Measurements from ENCODE around the gene RAB3C.

The RAB3C gene

GRCh38 chr5:58849223-58849622, 266.3 kb downstream of the RAB3C start:
- TF ChIP-seq, protein P1, sequence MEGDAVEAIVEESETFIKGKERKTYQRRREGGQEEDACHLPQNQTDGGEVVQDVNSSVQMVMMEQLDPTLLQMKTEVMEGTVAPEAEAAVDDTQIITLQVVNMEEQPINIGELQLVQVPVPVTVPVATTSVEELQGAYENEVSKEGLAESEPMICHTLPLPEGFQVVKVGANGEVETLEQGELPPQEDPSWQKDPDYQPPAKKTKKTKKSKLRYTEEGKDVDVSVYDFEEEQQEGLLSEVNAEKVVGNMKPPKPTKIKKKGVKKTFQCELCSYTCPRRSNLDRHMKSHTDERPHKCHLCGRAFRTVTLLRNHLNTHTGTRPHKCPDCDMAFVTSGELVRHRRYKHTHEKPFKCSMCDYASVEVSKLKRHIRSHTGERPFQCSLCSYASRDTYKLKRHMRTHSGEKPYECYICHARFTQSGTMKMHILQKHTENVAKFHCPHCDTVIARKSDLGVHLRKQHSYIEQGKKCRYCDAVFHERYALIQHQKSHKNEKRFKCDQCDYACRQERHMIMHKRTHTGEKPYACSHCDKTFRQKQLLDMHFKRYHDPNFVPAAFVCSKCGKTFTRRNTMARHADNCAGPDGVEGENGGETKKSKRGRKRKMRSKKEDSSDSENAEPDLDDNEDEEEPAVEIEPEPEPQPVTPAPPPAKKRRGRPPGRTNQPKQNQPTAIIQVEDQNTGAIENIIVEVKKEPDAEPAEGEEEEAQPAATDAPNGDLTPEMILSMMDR (IDR thresholded peaks at IDR 0.05; ENCODE audit: unreplicated experiment in 3 of 3) = no peak
- Mint-ChIP-seq H3K36me3 (ENCODE audit: low read depth) (no peaks in the 10 kb centered on the region), H3K27me3 (ENCODE audit: low read depth) (peaks cover 3% of the 10 kb centered on the region), H3K9me3 (no peaks in the 10 kb centered on the region), H3K4me3 (no peak overlapping the region), H3K27ac (peak overlapping the region; percentile 9 to 48 (median 38)), H3K4me1 (peaks cover 41% of the 10 kb centered on the region)

GRCh38 chr5:58849921-58850667, 267.2 kb downstream of the RAB3C start:
- TF ChIP-seq, protein P1 (IDR thresholded peaks at IDR 0.05; ENCODE audit: unreplicated experiment in 3 of 3) = peak; percentile 60 to 70 (median 68)
- peaks cover 39% of the 10 kb centered on the region for H3K4me1 Mint-ChIP-seq
- H3K4me3 Mint-ChIP-seq = no peak overlapping the region

GRCh38 chr5:58851153-58851552, 268.3 kb downstream of the RAB3C start:
- no peaks in the 10 kb centered on the region for H3K36me3 Mint-ChIP-seq (ENCODE audit: low read depth)
- no peaks in the 10 kb centered on the region for H3K9me3 Mint-ChIP-seq
- no peak overlapping the region for H3K4me3 Mint-ChIP-seq
- no peak overlapping the region for H3K27ac Mint-ChIP-seq
- TF ChIP-seq, protein P1 (IDR thresholded peaks at IDR 0.05; ENCODE audit: unreplicated experiment in 3 of 3) = no peak
- H3K27me3 Mint-ChIP-seq (ENCODE audit: low read depth) = peaks cover 3% of the 10 kb centered on the region
- peaks cover 42% of the 10 kb centered on the region for H3K4me1 Mint-ChIP-seq

More at GRCh38 chr5:58849921-58850667, 267.2 kb downstream of the RAB3C start:
- Mint-ChIP-seq H3K27ac (peak overlapping the region; percentile 9 to 38 (median 33)), H3K36me3 (ENCODE audit: low read depth) (no peaks in the 10 kb centered on the region), H3K9me3 (no peaks in the 10 kb centered on the region), H3K27me3 (ENCODE audit: low read depth) (peaks cover 3% of the 10 kb centered on the region)

DNA sequence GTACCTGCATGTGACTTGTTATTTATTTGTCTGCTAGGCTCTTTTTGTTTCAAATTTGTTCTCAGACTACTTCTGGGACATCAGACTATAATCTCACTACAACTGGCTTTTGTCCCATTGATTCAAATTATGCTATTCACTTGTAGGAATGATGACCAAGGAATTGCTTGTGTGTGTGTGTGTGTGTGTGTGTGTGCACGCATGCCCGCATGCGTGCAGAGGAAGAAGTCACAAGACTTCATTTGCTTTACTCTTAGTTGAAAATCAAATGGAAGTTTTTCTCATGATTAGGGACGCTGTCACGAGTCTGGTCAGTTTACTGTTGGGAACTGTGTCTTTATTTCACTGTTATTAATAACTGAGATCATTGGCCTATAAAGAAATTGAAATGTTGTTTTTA, 268.7 kb downstream of the RAB3C start:
- TF ChIP-seq, protein P1 (IDR thresholded peaks at IDR 0.05; ENCODE audit: unreplicated experiment in 3 of 3) = no peak
- Mint-ChIP-seq H3K4me3 (no peak overlapping the region), H3K36me3 (ENCODE audit: low read depth) (no peaks in the 10 kb centered on the region), H3K27ac (peak overlapping the region in 1 of 3 experiments; percentile 39), H3K27me3 (ENCODE audit: low read depth) (peaks cover 3% of the 10 kb centered on the region), H3K4me1 (peaks cover 43% of the 10 kb centered on the region), H3K9me3 (no peaks in the 10 kb centered on the region)

GRCh38 chr5:58852566-58852965, 269.7 kb downstream of the RAB3C start:
- TF ChIP-seq, protein P1 (IDR thresholded peaks at IDR 0.05; ENCODE audit: unreplicated experiment in 3 of 3) = no peak
- H3K9me3 Mint-ChIP-seq = no peaks in the 10 kb centered on the region

GRCh38 chr5:58854441-58854840, 271.6 kb downstream of the RAB3C start:
- no peaks in the 10 kb centered on the region for H3K36me3 Mint-ChIP-seq (ENCODE audit: low read depth)
- H3K4me3 Mint-ChIP-seq = no peak overlapping the region
- H3K27ac Mint-ChIP-seq = peak overlapping the region in 1 of 3 experiments; percentile 51
- peaks cover 39% of the 10 kb centered on the region for H3K4me1 Mint-ChIP-seq
- TF ChIP-seq, protein P1 (IDR thresholded peaks at IDR 0.05; ENCODE audit: unreplicated experiment in 3 of 3) = no peak
- H3K27me3 Mint-ChIP-seq (ENCODE audit: low read depth) = peaks cover 8% of the 10 kb centered on the region
- no peaks in the 10 kb centered on the region for H3K9me3 Mint-ChIP-seq

More at GRCh38 chr5:58852566-58852965, 269.7 kb downstream of the RAB3C start:
- Mint-ChIP-seq H3K27ac (peak overlapping the region; percentile 2 to 57 (median 39)), H3K4me1 (peaks cover 43% of the 10 kb centered on the region), H3K36me3 (ENCODE audit: low read depth) (no peaks in the 10 kb centered on the region), H3K27me3 (ENCODE audit: low read depth) (peaks cover 3% of the 10 kb centered on the region), H3K4me3 (no peak overlapping the region)

Measured in nephron (organoid).